GM12865 (cell line): ENCODE data around the gene BHLHE23.

ENCODE experiments used
- DNase-seq: peaks from one replicate; pipeline ENCODE4 v3.0.0; 2010; ENCODE audit warnings: low read depth
- H3K4me3 ChIP-seq: 2 replicates; pipeline ENCODE4 v1.5.1; 2011; ENCODE audit warnings: mild to moderate bottlenecking, low read depth, low read length, control low read depth
- TF ChIP-seq, protein P1 (sequence below): IDR thresholded peaks from 2 replicates; pipeline ENCODE4 v1.5.1; 2011; ENCODE audit warnings: low read length, control low read depth, low read depth, inconsistent platforms; ENCODE audit not compliant: insufficient read depth; ENCODE audit errors: missing control alignments

The BHLHE23 gene

DNA sequence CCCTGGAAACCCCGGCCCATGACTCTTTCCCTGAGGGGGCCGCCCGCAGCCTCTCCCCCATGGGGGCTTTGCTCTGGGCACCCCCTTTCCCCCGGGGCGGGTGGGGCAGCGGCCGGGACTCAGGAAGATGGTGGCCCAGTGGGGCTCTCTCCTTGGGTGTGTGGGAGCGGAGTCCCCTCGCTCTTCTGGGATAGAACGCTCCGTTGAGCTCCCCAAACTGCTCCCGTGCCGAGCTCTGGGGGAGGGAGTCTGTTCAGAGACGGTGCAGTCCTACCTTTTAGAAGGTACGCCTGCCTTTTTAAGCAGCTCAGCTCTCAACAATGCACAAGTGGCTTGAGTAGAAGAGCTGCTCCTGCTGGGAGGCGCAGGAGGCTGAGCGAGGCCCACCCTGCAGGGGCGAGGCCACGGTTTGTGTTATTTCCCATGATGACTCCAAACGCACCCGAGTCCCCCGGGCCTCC, 21.7 kb upstream of the BHLHE23 start:
- no peak overlapping the region for H3K4me3 ChIP-seq
- no peak for DNase-seq
- TF ChIP-seq, protein P1, sequence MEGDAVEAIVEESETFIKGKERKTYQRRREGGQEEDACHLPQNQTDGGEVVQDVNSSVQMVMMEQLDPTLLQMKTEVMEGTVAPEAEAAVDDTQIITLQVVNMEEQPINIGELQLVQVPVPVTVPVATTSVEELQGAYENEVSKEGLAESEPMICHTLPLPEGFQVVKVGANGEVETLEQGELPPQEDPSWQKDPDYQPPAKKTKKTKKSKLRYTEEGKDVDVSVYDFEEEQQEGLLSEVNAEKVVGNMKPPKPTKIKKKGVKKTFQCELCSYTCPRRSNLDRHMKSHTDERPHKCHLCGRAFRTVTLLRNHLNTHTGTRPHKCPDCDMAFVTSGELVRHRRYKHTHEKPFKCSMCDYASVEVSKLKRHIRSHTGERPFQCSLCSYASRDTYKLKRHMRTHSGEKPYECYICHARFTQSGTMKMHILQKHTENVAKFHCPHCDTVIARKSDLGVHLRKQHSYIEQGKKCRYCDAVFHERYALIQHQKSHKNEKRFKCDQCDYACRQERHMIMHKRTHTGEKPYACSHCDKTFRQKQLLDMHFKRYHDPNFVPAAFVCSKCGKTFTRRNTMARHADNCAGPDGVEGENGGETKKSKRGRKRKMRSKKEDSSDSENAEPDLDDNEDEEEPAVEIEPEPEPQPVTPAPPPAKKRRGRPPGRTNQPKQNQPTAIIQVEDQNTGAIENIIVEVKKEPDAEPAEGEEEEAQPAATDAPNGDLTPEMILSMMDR, result no peak

DNA sequence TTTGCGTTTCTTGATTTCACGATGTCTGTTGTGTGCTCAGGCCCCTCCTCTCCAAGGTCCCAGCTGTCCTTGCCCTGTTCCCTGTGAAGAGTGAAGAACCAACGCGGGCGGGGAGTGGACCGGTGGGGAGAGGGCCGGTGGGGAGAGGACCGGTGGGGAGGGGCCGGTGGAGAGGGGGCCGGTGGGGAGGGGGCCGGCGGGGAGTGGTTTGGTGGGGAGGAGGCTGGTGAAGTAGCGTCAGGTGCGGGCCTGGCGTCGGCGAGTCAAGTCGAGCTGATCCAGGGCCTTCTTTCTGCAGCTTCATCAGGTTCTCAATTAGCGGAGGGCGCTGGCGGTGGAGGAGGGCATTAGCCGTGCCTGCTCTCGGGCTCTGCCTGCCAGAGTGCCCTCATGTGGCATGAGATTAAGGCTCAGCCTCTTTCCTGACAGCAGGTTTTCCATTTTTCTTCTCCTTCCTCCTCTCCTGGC, 21.2 kb upstream of the BHLHE23 start:
- TF ChIP-seq, protein P1, result no peak
- no peak overlapping the region for H3K4me3 ChIP-seq
- DNase-seq, result peak; percentile 61

DNA sequence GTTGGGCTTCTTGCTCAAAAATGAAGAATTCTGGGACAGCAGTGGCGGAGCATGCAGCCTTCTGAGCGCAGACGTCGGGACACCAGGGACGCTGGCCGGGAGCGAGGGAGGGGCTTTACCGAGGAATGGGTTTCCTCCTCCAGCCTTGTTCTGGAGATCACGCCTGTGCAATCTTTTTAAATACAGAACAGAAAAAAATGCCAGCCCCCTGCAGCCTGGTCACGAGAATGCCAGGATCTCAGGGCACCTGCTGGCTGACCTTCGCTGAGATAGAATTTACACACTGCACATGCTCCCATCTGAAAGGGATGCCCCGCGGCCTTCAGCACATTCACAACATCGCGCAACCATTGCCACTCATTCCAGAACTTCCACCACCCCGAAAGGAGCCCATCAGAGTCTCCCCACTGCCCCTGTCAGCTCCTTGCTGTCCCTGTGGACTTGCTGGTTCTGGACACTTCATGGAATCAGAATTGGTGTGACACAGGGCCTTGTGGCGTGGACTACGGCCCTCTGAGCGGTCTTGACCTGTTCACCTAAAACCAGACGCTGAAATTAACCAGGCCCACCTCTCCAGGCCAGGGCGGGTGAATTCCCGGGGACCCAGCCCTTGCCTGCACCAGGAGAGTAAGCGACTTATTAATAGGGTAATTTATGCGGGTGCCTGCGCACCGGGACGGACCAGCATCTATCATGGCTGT, 20.6 kb upstream of the BHLHE23 start:
- TF ChIP-seq, protein P1, result no peak
- H3K4me3 ChIP-seq, result no peak overlapping the region
- DNase-seq, result no peak

DNA sequence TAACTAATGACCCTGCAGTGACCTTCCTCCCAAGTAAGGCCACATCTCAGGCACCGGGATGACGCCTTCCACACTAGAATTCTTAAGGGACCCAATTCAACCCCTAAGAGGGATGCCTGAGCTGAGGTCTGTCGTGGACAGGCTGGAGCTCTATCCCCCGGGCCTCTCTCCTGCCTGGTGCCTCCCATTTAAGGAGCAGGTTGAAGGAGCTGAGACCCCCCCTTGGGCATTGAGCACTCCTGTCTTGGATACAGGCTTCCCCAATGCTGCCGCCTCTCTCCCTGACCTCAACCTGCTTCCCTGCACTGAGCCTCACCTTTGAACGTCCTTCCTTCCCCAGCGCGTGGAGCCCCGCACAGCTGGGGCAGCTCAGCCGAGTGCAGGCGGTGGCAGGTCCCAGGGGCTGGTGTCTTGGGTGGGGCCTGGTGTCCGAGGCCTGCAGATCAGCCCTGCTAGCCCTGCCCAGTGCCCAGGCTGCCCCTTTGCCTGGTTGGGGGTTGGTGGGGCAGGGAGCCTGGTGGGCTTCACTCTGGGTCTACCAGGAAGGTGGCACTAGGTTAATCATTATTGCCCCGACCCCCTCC, 19.9 kb upstream of the BHLHE23 start:
- TF ChIP-seq, protein P1, result no peak
- DNase-seq, result no peak
- H3K4me3 ChIP-seq, result no peak overlapping the region

DNA sequence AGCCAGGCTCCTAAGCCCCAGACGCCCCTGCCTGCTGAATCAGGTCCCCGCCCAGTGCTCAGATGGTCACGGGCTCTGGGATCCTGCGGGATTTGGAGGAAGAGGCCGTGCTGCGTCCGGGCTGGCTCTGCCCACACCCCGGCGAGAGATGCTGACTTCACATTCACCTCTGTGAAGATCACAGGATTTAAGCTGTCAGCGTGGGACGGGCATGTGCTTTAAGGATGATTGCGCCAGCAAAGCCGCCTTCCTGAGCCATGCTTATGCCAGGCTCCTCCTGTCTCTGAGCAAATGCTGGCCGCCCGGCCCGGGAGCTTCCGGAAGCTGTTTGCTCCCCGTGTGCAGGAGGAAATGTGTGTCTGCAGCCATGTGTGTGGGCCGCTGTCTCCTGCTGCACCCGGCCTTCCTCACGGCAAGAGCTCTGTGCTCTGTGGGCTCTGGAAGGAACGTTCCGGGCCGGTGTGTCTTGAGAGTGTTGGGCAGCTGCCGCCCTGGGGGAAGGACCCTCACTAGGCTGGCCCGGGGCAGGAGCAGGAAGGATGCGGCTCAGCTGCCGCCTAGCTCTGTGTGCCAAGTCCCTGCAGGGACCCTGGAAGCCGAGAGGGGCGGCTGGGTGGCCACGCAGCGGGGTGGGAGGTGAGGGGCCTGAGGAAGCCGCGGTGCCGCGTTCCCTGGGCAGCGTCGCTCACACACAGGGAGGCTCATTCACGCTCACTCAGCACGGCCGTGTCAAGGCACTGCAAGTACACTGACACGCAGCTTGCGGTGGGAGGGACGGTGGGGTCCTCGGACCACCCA, 19.0 kb upstream of the BHLHE23 start:
- H3K4me3 ChIP-seq, result no peak overlapping the region
- no peak for DNase-seq
- TF ChIP-seq, protein P1, result no peak

DNA sequence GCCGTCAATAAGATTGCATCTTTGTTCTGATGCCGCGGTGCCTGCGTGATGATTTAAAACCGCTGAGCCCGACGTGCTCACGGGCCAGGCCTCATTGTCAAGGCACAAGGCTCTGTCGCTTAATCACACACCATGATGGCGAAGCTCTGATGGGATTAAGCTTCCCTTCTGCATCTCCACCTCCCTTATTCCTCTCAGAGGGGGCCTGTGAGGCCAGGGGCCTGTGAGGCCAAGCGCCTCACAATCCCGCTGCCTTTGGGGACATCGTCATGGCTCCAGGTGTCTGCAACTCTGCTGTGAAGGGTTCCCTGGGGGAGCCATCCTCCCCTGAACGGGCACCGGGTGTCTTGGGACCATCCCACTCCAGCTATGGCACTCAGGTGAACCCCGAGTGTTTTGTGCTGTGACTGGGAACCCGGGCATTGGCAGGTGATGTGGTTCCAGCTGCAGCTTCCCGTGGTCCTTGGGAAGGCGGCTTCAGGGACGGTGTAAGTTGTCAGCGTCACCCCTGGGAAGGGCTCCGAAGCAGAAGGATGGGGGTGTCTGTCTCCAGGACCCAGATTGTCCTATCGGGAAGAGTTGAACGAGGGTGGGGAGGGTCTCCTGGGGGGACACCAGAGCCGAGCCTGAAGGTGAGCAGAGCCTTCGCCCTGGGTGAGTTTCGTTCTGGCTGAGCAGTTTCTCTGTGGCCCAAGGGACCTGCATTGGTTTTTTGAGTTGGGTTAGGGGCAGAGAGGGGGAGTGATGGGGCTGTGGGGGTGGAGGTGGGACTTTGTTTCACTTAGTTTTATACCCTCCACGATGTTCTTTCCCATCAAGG, 18.0 kb upstream of the BHLHE23 start:
- TF ChIP-seq, protein P1, result no peak
- no peak overlapping the region for H3K4me3 ChIP-seq

More for the DNA sequence above, 18.0 kb upstream of the BHLHE23 start:
- no peak for DNase-seq
